Stimulated activated naive CD8-positive, alpha-beta T cell treated with anti-CD3 and anti-CD28 coated beads, Interleukin-15, Interleukin-2, amounts not matched to agents 100 ng/mL and 50 ng/mL, for 24 hours (primary cell): ENCODE data around the gene FSD1L.

Experiments used
- H3K27ac Mint-ChIP-seq: one replicate; pipeline ENCODE4 v1.8.0; 2021; ENCODE audit warnings: mild to moderate bottlenecking, mixed read lengths
- H3K27me3 Mint-ChIP-seq: one replicate; pipeline ENCODE4 v1.8.0; 2021; ENCODE audit warnings: mixed read lengths
- H3K36me3 Mint-ChIP-seq: one replicate; pipeline ENCODE4 v1.8.0; 2021; ENCODE audit warnings: low read depth, mixed read lengths
- H3K4me1 Mint-ChIP-seq: one replicate; pipeline ENCODE4 v1.8.0; 2021; ENCODE audit warnings: low read depth, mixed read lengths
- H3K4me3 Mint-ChIP-seq: one replicate; pipeline ENCODE4 v1.8.0; 2021; ENCODE audit warnings: mild to moderate bottlenecking, mixed read lengths
- H3K9me3 Mint-ChIP-seq: one replicate; pipeline ENCODE4 v1.8.0; 2021; ENCODE audit warnings: mixed read lengths

Gene FSD1L

GRCh38 chr9:105447814-105448812, at the start of gene FSD1L:
Gene FSD1L (plus strand): TSS chr9:105448034. CDS start chr9:105448221, 187 bp downstream.
- Mint-ChIP-seq H3K4me1 (peaks cover 10% of the 10 kb centered on the region), H3K27ac (peak within 1 kb of the TSS; percentile 58)

GRCh38 chr9:105399117-105399516, 48.7 kb upstream of the FSD1L start:
- Mint-ChIP-seq H3K4me3 (no peak overlapping the region), H3K27me3 (peaks cover 58% of the 10 kb centered on the region), H3K9me3 (no peaks in the 10 kb centered on the region), H3K4me1 (no peaks in the 10 kb centered on the region), H3K27ac (no peak overlapping the region), H3K36me3 (no peaks in the 10 kb centered on the region)

More at GRCh38 chr9:105447814-105448812, at the start of gene FSD1L:
- no peaks in the 10 kb centered on the region for H3K36me3 Mint-ChIP-seq
- no peaks in the 10 kb centered on the region for H3K9me3 Mint-ChIP-seq
- peak within 1 kb of the TSS; percentile 86 for H3K4me3 Mint-ChIP-seq
- peaks cover 8% of the 10 kb centered on the region for H3K27me3 Mint-ChIP-seq

DNA sequence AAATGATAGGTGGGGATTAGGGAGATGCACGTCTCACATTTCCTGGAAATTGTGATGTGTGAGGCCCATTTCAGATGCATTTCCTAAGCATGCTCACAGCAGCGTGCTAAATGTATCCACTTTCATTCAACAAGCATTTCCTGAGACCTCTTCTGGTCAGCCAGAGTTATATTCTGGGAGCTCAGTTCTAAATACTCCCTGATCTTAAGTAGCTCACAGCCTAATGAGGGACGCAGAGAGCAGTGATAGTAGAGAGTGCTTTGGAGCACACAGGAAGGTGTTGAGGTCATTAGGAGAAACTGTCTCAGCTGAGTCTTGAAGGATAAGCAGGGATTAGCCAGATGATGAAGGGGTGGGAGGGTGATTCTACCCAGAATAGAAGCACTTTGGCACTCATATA, 46.2 kb upstream of the FSD1L start:
- no peak overlapping the region for H3K4me3 Mint-ChIP-seq
- no peaks in the 10 kb centered on the region for H3K9me3 Mint-ChIP-seq
- no peaks in the 10 kb centered on the region for H3K36me3 Mint-ChIP-seq
- H3K4me1 Mint-ChIP-seq, result peaks cover 21% of the 10 kb centered on the region
- H3K27me3 Mint-ChIP-seq, result peaks cover 64% of the 10 kb centered on the region
- no peak overlapping the region for H3K27ac Mint-ChIP-seq

GRCh38 chr9:105403552-105404248, 44.1 kb upstream of the FSD1L start:
- no peaks in the 10 kb centered on the region for H3K9me3 Mint-ChIP-seq
- H3K27ac Mint-ChIP-seq, result no peak overlapping the region
- H3K4me3 Mint-ChIP-seq, result no peak overlapping the region
- H3K4me1 Mint-ChIP-seq, result peaks cover 21% of the 10 kb centered on the region
- no peaks in the 10 kb centered on the region for H3K36me3 Mint-ChIP-seq
- peaks cover 69% of the 10 kb centered on the region for H3K27me3 Mint-ChIP-seq

DNA sequence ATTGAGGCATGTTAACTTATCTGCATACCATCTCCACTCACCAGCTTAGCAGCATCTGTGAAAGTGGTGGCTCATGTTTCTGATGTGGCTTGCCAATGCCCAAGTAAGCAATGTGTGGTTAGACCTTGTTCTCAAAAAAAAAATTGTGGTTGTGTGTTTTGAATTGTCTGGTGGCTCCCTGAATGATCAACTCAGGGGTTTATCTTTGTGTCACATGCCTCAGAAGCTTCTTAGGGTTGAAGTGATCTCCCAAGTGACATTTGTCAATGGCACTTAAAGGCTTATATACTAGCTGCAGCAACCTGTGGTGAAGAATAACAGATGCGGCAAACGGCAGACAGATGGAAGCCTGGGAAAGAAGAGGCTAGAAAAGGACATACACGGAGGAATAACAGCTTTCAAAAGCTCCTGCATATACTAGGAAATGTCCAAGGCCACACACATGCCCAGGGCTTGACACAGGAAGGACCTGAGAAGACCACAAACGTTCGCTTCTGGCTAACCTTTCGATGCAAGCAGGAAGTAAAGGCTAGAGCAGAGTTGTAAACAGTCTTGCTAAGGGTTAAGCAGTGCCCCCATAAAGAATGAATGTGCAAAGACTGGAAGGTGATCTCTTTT, 42.2 kb upstream of the FSD1L start:
- peak overlapping the region; percentile 90 for H3K27ac Mint-ChIP-seq
- peaks cover 21% of the 10 kb centered on the region for H3K4me1 Mint-ChIP-seq
- H3K36me3 Mint-ChIP-seq, result no peaks in the 10 kb centered on the region
- H3K27me3 Mint-ChIP-seq, result peaks cover 77% of the 10 kb centered on the region
- peak overlapping the region; percentile 64 for H3K4me3 Mint-ChIP-seq
- H3K9me3 Mint-ChIP-seq, result no peaks in the 10 kb centered on the region

- Mint-ChIP-seq H3K4me3 (no peak overlapping the region), H3K27ac (no peak overlapping the region), H3K9me3 (no peaks in the 10 kb centered on the region), H3K4me1 (peaks cover 21% of the 10 kb centered on the region), H3K27me3 (peaks cover 79% of the 10 kb centered on the region), H3K36me3 (no peaks in the 10 kb centered on the region)
Observed at GRCh38 chr9:105406369-105406768, 41.5 kb upstream of the FSD1L start.

GRCh38 chr9:105413525-105413924, 34.3 kb upstream of the FSD1L start:
- H3K27me3 Mint-ChIP-seq, result peaks cover 52% of the 10 kb centered on the region
- peaks cover 3% of the 10 kb centered on the region for H3K9me3 Mint-ChIP-seq

DNA sequence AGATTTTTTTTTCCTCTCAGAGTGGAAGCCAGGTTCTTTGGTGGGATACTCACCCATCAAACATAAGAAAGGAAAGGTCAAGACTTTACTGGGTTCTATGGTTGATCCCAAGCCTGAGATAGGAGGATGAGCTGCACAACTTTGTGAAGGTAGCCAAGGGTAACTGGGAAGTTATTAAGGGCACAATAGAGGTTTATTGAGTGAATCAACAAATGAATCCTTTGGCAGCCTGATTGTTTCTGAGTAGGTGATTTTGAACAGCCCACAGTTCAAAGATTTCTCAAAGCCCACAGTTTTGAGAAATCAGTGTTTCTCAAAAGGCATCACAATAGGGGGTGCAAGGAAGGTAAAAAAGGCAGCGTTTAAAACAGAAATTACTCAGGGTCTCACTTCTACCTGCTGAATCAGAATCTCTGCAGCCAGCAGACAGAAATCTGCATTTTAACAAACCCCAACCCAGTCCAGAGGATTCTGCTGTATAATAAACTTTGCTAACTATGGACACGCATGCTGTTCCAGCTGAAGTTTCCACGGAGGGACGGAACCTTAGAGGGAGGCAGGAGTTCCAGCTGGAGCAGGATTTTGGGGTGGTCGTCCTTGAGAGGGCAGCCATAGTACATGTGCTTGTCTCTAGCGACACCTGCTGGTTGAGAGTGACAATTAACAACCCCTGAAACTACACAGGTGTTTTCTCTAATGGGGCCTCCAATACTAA, 32.7 kb upstream of the FSD1L start:
- no peaks in the 10 kb centered on the region for H3K4me1 Mint-ChIP-seq
- no peaks in the 10 kb centered on the region for H3K36me3 Mint-ChIP-seq

More at GRCh38 chr9:105413525-105413924, 34.3 kb upstream of the FSD1L start:
- no peak overlapping the region for H3K4me3 Mint-ChIP-seq
- H3K36me3 Mint-ChIP-seq, result no peaks in the 10 kb centered on the region
- no peak overlapping the region for H3K27ac Mint-ChIP-seq
- H3K4me1 Mint-ChIP-seq, result no peaks in the 10 kb centered on the region

GRCh38 chr9:105415662-105415980, 32.2 kb upstream of the FSD1L start:
- no peak overlapping the region for H3K27ac Mint-ChIP-seq
- H3K4me3 Mint-ChIP-seq, result no peak overlapping the region
- peaks cover 3% of the 10 kb centered on the region for H3K9me3 Mint-ChIP-seq
- H3K27me3 Mint-ChIP-seq, result peaks cover 36% of the 10 kb centered on the region
- H3K36me3 Mint-ChIP-seq, result no peaks in the 10 kb centered on the region
- no peaks in the 10 kb centered on the region for H3K4me1 Mint-ChIP-seq

More for the DNA sequence above, 32.7 kb upstream of the FSD1L start:
- H3K27me3 Mint-ChIP-seq, result peaks cover 41% of the 10 kb centered on the region
- peaks cover 3% of the 10 kb centered on the region for H3K9me3 Mint-ChIP-seq
- no peak overlapping the region for H3K4me3 Mint-ChIP-seq
- H3K27ac Mint-ChIP-seq, result no peak overlapping the region

DNA sequence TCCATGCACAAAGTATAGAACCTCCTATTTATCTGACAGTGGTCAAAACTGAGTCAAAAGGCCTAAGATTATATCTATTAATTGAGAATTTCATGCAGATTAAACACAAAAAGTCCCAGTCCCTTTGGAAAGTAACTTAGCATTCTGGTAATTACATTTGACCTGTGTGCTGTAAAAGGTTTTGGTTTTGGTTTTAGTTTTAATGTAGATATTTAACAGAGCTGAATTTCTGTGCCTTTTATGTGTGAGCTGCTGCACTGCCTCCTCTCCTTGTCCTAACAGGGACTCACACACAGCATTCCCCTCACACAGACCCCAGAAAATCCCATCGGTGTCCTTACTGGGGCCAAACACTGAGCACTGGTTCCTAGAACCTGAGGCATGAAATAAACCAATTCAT, 31.0 kb upstream of the FSD1L start:
- H3K27ac Mint-ChIP-seq, result no peak overlapping the region
- H3K36me3 Mint-ChIP-seq, result no peaks in the 10 kb centered on the region
- peaks cover 25% of the 10 kb centered on the region for H3K27me3 Mint-ChIP-seq

GRCh38 chr9:105418588-105419500, 29.0 kb upstream of the FSD1L start:
- Mint-ChIP-seq H3K27me3 (peaks cover 9% of the 10 kb centered on the region), H3K4me1 (no peaks in the 10 kb centered on the region), H3K36me3 (no peaks in the 10 kb centered on the region), H3K4me3 (no peak overlapping the region), H3K27ac (no peak overlapping the region), H3K9me3 (no peaks in the 10 kb centered on the region)

More for the DNA sequence above, 31.0 kb upstream of the FSD1L start:
- H3K9me3 Mint-ChIP-seq, result peaks cover 3% of the 10 kb centered on the region
- H3K4me1 Mint-ChIP-seq, result no peaks in the 10 kb centered on the region
- no peak overlapping the region for H3K4me3 Mint-ChIP-seq

DNA sequence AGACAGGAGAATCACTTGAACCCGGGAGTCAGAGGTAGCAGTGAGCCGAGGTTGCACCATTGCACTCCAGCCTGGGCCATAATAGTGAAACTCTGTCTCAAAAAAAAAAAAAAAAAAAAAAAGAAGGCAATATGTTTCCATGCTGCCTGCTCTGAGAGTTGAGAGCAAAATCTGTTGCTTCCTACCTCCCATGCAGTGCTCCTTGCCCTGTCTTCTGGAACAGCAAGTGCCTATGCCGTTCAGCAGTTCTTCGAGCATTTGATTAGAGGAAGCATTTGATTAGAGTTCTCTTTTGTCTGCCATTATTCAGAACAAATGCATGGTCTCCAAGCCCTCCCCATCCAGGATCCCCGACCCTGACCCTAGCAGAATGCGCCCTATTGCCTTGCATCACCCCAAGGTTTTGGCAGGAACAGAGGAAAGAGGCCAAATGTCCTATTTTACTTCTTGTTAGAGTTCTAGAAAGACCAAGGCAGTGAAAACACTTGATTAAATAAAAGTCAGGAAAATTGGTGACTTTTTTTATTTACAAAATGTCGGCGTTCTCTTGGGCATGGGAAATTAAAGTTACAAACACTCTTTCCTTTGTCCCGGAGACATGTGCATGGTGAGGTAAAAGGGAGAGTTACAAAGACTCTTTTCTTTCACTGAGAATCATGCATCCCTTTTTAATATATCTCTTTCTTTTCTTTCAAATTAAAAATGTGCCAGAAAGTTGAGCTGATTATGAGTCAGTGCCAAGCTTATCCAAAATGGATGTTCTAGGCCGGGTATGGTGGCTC, 27.8 kb upstream of the FSD1L start:
- Mint-ChIP-seq H3K27me3 (peaks cover 4% of the 10 kb centered on the region), H3K4me3 (no peak overlapping the region), H3K27ac (no peak overlapping the region)

DNA sequence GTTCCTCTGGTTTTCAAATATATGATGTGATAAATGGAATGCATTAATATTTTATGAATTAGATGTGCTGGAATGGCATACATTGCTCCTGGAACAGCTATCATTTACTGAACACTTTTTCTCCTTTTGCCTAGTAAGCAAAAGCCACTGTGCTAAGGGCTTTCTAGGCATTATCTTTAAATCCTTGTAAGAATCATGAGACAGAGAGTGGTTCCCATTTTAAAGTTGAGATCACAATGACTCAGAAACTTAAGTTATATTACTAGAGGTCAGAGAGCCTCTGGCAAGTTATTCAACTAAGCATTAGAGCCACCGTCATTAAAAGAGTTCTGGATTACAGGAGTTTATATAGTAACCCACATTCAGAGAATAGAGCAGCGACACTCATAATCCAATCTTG, 26.7 kb upstream of the FSD1L start:
- H3K36me3 Mint-ChIP-seq, result no peaks in the 10 kb centered on the region
- H3K27ac Mint-ChIP-seq, result no peak overlapping the region
- H3K27me3 Mint-ChIP-seq, result no peaks in the 10 kb centered on the region
- H3K9me3 Mint-ChIP-seq, result no peaks in the 10 kb centered on the region
- H3K4me3 Mint-ChIP-seq, result no peak overlapping the region
- H3K4me1 Mint-ChIP-seq, result no peaks in the 10 kb centered on the region

More for the DNA sequence above, 27.8 kb upstream of the FSD1L start:
- Mint-ChIP-seq H3K4me1 (no peaks in the 10 kb centered on the region), H3K9me3 (no peaks in the 10 kb centered on the region), H3K36me3 (no peaks in the 10 kb centered on the region)
